ENCODE data around the gene TMEM184A.

The TMEM184A gene

GRCh38 chr7:1499367-1500029 is 56.5 kb downstream of the TMEM184A start:
- DNase-seq: no peak

- DNase-seq: no peak
These were observed 57.4 kb downstream of the TMEM184A start for GRCh38 chr7:1498370-1499305.

GRCh38 chr7:1497293-1497927 is 58.6 kb downstream of the TMEM184A start:
- no peak for DNase-seq

DNA sequence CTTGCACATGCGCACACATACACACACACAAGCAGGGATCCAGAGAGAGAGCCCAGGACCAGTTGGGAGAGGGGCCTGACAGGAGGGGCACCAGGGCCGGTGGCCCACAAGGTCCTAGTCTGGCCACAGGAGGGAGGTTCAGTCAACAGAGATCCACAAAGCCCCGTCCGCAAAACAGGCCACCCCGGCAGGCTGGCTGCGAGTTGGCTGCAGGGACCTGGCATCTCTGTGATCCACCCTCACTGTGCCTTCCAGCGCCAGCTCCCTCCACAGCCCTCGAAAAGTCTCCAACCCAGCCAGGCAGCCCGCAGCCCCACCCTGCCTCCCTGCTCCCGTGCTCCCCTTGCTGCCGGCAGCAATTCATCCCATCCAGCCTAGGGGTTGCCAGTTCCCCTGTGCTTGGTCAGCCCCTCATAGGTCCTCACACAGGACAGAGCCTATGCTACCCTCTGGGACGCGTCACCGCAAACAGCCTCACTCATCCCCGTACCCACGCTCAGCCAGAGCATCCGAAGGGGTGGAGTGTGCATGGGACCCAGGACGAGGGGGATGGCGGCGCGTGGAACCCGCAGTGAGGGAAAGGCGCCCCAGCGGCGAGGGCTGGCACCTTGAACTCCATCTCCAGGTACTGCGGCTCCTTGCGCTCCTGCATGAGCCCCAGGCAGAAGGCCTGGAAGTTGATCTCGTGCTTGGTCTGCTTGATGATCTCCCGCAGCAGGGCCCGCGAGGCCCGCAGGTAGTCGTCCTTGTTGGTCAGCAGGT is 59.3 kb downstream of the TMEM184A start:
- DNase-seq: no peak

DNA sequence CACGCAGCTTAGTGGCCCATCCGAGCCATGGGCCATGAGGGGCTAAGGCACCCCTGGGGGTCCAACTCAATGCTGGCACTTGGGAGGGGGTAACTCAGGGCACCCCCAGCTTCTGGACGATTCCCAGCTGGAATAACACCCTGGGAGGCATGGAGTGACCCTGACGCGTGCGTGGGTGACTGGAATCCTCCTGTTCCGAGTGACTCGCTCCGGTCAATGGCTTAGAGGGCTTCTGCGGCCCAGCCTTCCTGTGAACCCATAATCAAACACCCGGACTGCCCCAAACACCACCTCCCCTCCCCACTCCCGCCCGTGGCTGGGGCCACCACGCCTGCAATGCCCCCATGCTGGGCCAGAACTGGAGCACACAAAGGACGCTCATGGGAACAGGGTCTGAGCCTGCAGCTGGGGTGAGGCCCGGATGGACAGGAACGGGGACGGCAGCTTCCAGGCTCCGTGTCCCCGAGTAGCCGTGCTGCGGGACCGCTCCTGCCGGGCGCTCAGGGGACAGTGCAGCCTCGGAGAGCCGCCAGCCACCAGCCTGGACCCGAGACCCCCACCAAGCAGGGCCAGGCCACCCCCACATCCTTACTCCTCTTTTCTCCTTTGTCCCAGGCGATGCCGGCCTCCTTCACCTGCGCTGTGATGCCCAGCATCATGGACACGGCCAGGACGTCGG is 60.3 kb downstream of the TMEM184A start:
- no peak for DNase-seq

DNA sequence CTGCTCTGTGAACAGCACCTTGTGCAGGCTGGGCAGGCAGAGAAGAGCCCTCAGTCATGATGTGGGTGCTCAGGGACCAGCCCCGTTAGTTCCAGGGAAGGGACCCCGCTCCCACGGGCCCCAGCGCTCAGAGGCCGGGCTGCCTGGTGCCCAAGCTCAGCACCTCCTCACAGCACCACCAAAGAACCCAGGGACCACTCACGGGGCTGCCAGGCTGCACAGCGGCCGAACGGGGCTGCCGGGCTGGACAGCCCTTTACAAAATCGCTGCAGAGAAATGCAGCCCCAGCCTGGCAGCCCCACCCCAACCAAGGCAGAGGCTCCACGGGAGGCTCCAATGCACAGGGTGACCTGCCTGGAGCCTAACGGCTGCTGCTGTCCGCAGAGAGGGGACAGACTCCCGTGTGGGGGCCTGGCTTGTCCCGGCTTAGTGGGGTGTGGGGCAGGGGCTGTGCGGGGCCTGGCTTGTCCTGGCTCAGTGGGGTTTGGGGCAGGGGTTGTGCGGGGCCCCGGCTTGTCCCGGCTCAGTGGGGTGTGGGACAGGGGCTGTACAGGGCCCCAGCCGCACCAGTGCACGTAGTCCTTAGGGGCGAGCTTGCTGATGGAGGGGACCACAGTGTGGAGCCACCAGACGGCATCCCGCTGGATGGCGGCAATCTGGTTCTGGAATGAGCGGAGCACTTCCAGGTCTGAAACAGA is 61.0 kb downstream of the TMEM184A start:
- no peak for DNase-seq

GRCh38 chr7:1494447-1494846 is 61.6 kb downstream of the TMEM184A start:
- no peak for DNase-seq

DNA sequence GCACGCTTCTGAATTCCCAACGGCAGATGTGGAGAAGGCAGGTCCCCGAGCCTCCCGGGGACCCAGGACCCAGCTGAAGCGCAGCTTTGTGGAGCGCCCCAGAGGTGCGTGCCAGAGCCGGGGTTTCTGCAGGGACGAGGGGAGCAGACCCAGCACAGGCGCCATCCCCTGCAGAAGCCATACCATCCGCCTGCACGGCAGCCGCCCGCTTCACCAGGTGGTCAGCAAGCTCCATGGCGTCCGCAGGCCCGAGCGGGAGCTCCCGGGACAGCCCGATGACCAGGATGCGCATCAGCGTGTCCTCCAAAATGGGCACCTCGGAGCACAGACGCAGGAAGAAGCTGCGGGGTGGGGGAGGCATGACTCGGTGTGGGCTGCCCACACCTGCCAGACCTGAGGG is 62.4 kb downstream of the TMEM184A start:
- no peak for DNase-seq

- DNase-seq: no peak
These were observed 62.9 kb downstream of the TMEM184A start for GRCh38 chr7:1493129-1493528.

DNA sequence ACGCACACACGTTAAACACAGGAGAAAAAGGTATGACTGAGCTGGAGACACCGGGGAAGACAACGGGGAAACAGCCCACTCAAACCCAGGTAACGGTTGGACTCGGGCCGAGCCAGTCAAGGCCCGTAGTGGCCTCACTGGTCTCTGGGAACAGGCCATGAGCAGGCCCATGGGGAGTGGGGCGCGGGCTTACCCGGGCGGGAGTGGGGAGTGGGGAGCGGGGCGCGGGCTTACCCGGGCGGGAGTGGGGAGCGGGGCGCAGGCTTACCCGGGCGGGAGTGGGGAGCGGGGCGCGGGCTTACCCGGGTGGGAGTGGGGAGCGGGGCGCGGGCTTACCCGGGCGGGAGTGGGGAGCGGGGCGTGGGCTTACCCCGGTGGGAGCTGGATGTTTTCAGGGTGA is 63.4 kb downstream of the TMEM184A start:
- no peak for DNase-seq
